ENCODE results near the gene SYCE1.

SYCE1 gene

GRCh38 chr10:133528296-133528844 is 37.0 kb downstream of the SYCE1 start:
- Mint-ChIP-seq H3K9me3 (peaks cover 83% of the 10 kb centered on the region), H3K4me1 (no peaks in the 10 kb centered on the region), H3K36me3 (ENCODE audit: low read depth) (no peaks in the 10 kb centered on the region), H3K4me3 (no peak overlapping the region), H3K27ac (no peak overlapping the region), H3K27me3 (ENCODE audit: low read depth, poor library complexity) (no peaks in the 10 kb centered on the region)
- TF ChIP-seq, protein P1, sequence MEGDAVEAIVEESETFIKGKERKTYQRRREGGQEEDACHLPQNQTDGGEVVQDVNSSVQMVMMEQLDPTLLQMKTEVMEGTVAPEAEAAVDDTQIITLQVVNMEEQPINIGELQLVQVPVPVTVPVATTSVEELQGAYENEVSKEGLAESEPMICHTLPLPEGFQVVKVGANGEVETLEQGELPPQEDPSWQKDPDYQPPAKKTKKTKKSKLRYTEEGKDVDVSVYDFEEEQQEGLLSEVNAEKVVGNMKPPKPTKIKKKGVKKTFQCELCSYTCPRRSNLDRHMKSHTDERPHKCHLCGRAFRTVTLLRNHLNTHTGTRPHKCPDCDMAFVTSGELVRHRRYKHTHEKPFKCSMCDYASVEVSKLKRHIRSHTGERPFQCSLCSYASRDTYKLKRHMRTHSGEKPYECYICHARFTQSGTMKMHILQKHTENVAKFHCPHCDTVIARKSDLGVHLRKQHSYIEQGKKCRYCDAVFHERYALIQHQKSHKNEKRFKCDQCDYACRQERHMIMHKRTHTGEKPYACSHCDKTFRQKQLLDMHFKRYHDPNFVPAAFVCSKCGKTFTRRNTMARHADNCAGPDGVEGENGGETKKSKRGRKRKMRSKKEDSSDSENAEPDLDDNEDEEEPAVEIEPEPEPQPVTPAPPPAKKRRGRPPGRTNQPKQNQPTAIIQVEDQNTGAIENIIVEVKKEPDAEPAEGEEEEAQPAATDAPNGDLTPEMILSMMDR (IDR thresholded peaks at IDR 0.05): no peak
- DNase-seq: no peak

GRCh38 chr10:133527771-133528271 is 37.6 kb downstream of the SYCE1 start:
- Mint-ChIP-seq H3K4me1 (no peaks in the 10 kb centered on the region), H3K36me3 (ENCODE audit: low read depth) (no peaks in the 10 kb centered on the region), H3K27ac (no peak overlapping the region), H3K27me3 (ENCODE audit: low read depth, poor library complexity) (no peaks in the 10 kb centered on the region), H3K9me3 (peaks cover 83% of the 10 kb centered on the region), H3K4me3 (no peak overlapping the region)
- TF ChIP-seq, protein P1 (IDR thresholded peaks at IDR 0.05): no peak
- no peak for DNase-seq

- Mint-ChIP-seq H3K4me3 (no peak within 1 kb of the TSS), H3K9me3 (peaks cover 84% of the 10 kb centered on the region), H3K4me1 (no peaks in the 10 kb centered on the region), H3K27me3 (ENCODE audit: low read depth, poor library complexity) (no peaks in the 10 kb centered on the region), H3K27ac (no peak within 1 kb of the TSS), H3K36me3 (ENCODE audit: low read depth) (no peaks in the 10 kb centered on the region)
- TF ChIP-seq, protein P1 (IDR thresholded peaks at IDR 0.05): no peak
- no peak for DNase-seq
Observed at GRCh38 chr10:133526957-133527588, 38.3 kb downstream of the SYCE1 start, which contains the start of gene CYP2E1. Gene CYP2E1 (plus strand): TSS chr10:133527363. CDS start chr10:133527396, 33 bp downstream.

- Mint-ChIP-seq H3K27ac (no peak overlapping the region), H3K36me3 (ENCODE audit: low read depth) (no peaks in the 10 kb centered on the region), H3K4me3 (no peak overlapping the region), H3K27me3 (ENCODE audit: low read depth, poor library complexity) (peaks cover 4% of the 10 kb centered on the region), H3K9me3 (peaks cover 83% of the 10 kb centered on the region), H3K4me1 (no peaks in the 10 kb centered on the region)
- TF ChIP-seq, protein P1 (IDR thresholded peaks at IDR 0.05): no peak
- DNase-seq: no peak
Observed at GRCh38 chr10:133525444-133525843, 39.9 kb downstream of the SYCE1 start.

GRCh38 chr10:133523631-133524203 is 41.7 kb downstream of the SYCE1 start:
- no peak overlapping the region for H3K4me3 Mint-ChIP-seq
- H3K27me3 Mint-ChIP-seq (ENCODE audit: low read depth, poor library complexity): peaks cover 4% of the 10 kb centered on the region
- no peaks in the 10 kb centered on the region for H3K4me1 Mint-ChIP-seq
- TF ChIP-seq, protein P1 (IDR thresholded peaks at IDR 0.05): no peak
- peaks cover 81% of the 10 kb centered on the region for H3K9me3 Mint-ChIP-seq
- no peak overlapping the region for H3K27ac Mint-ChIP-seq
- no peak for DNase-seq
- H3K36me3 Mint-ChIP-seq (ENCODE audit: low read depth): no peaks in the 10 kb centered on the region

Data from nephron progenitor cell (in vitro differentiated cells).